H1 (cell line): Measurements from ENCODE around the gene ANKS1B. TPM values are rescaled to one million over a fixed set of nuclear protein-coding genes. Genes with fewer than 3 reads are reported as not detected.
A peak's percentile ranks its signal among the peaks of the same experiment; 100 is the strongest.

Experiments
- CTCF ChIA-PET: fragments of 300-600 bp; sonication (Branson Sonifier 250); formaldehyde crosslinking; loops from one replicate; lab custom pipeline; 2021; ENCODE audit not compliant: partially characterized antibody; lab: Charles Lee
- POLR2A ChIA-PET: fragments of 300-600 bp; sonication (Branson Sonifier 250); formaldehyde crosslinking; loops from one replicate; lab custom pipeline; 2021; ENCODE audit warnings: inconsistent platforms; ENCODE audit not compliant: partially characterized antibody; lab: Charles Lee
- DNase-seq, 2 experiments: peaks; one replicate each; pipeline versions ENCODE4 v3.0.0 to v3.0.0-alpha.2; 2010 to 2022; ENCODE audit warnings: low spot score in 2 of 2, low read depth in 1 of 2, mixed read lengths in 1 of 2
- FAIRE-seq: peaks from 2 replicates; lab custom pipeline; 2011; peaks lifted over from hg19 to GRCh38; lab: Jason Lieb, UNC
- H2AFZ ChIP-seq: 2 replicates; pipeline ENCODE4 v1.8.1; 2012; ENCODE audit warnings: low read length, inconsistent platforms
- H2AK5ac ChIP-seq: 2 replicates; pipeline ENCODE4 v1.6.1; 2013; ENCODE audit warnings: low read depth, low read length
- H2BK120ac ChIP-seq: replicated peaks from 2 replicates; pipeline ENCODE3; 2013; ENCODE audit warnings: low read depth, low read length, inconsistent platforms
- H2BK12ac ChIP-seq: 2 replicates; pipeline ENCODE4 v1.6.1; 2013; ENCODE audit warnings: low read depth, low read length
- H2BK15ac ChIP-seq: 2 replicates; pipeline ENCODE4 v1.6.1; 2013; ENCODE audit warnings: low read length
- H2BK20ac ChIP-seq: 2 replicates; pipeline ENCODE4 v1.6.1; 2013; ENCODE audit warnings: low read length
- H2BK5ac ChIP-seq: 2 replicates; pipeline ENCODE4 v1.6.1; 2013; ENCODE audit warnings: low read depth, low read length
- H3K14ac ChIP-seq: 2 replicates; pipeline ENCODE4 v1.6.1; 2013; ENCODE audit warnings: inconsistent platforms; ENCODE audit not compliant: insufficient read length
- H3K18ac ChIP-seq: 2 replicates; pipeline ENCODE4 v1.6.1; 2013; ENCODE audit warnings: low read length; ENCODE audit errors: extremely low read depth
- H3K23ac ChIP-seq: 2 replicates; pipeline ENCODE4 v1.6.1; 2013; ENCODE audit warnings: inconsistent platforms; ENCODE audit not compliant: insufficient read length
- H3K23me2 ChIP-seq: 2 replicates; pipeline ENCODE4 v1.6.1; 2013; ENCODE audit warnings: low read depth, low read length
- H3K27ac ChIP-seq: 2 replicates; pipeline ENCODE4 v1.6.1; 2011; ENCODE audit warnings: low read depth, low read length, inconsistent platforms
- H3K27me3 ChIP-seq, 4 experiments: replicated peaks in 1 of 4; 1 replicate in 1 of 4; 2 replicates in 3 of 4; pipeline versions ENCODE4 v1.6.1 to v1.8.1; 2011 to 2013; ENCODE audit warnings: low read length in 3 of 4, mild to moderate bottlenecking in 3 of 4, inconsistent platforms in 2 of 4, mixed read lengths in 2 of 4, moderate library complexity in 1 of 4; ENCODE audit not compliant: control insufficient read depth in 3 of 4, insufficient read depth in 3 of 4; ENCODE audit errors: extremely low read depth in 1 of 4
- H3K36me3 ChIP-seq, 4 experiments: 2 replicates each; pipeline versions ENCODE4 v1.6.1 to v1.8.1; 2011 to 2013; ENCODE audit warnings: mild to moderate bottlenecking in 4 of 4, low read length in 3 of 4, moderate library complexity in 2 of 4, control low read depth in 1 of 4, inconsistent platforms in 1 of 4; ENCODE audit not compliant: insufficient read depth in 4 of 4, control insufficient read depth in 2 of 4
- H3K4ac ChIP-seq: replicated peaks from 2 replicates; pipeline ENCODE3; 2013; ENCODE audit warnings: low read length, low read depth, mixed read lengths, inconsistent platforms; ENCODE audit not compliant: insufficient read length
- H3K4me1 ChIP-seq, 4 experiments: replicated peaks in 1 of 4; 1 replicate in 1 of 4; 2 replicates in 3 of 4; pipeline versions ENCODE4 v1.6.1 to v1.8.1; 2011 to 2013; ENCODE audit warnings: low read length in 3 of 4, inconsistent platforms in 2 of 4, mixed read lengths in 1 of 4; ENCODE audit not compliant: insufficient read depth in 4 of 4, control insufficient read depth in 3 of 4
- H3K4me2 ChIP-seq, 2 experiments: 2 replicates each; pipeline versions ENCODE4 v1.6.1 to v1.8.1; 2011 to 2013; ENCODE audit warnings: low read depth in 2 of 2, low read length in 2 of 2, control low read depth in 1 of 2, inconsistent platforms in 1 of 2, mild to moderate bottlenecking in 1 of 2; ENCODE audit not compliant: insufficient read depth in 1 of 2
- H3K4me3 ChIP-seq, 4 experiments: fragments of 200-600, 300-600 bp in 1 of 4; sonication (generic), shearing (Covaris generic), sonication (Bioruptor Twin) in 1 of 4; 2 replicates each; pipeline versions ENCODE4 v1.5.1 to v1.8.1; 2011 to 2016; ENCODE audit warnings: low read length in 4 of 4, low read depth in 3 of 4, control low read depth in 2 of 4, inconsistent platforms in 2 of 4, mild to moderate bottlenecking in 2 of 4, mixed read lengths in 1 of 4, moderate library complexity in 1 of 4; ENCODE audit not compliant: insufficient read depth in 2 of 4; ENCODE audit errors: extremely low read depth in 1 of 4
- H3K56ac ChIP-seq: replicated peaks from 2 replicates; pipeline ENCODE3; 2013; ENCODE audit warnings: low read depth, mild to moderate bottlenecking, mixed read lengths, low read length, inconsistent platforms; ENCODE audit not compliant: insufficient read length
- H3K79me1 ChIP-seq: 2 replicates; pipeline ENCODE4 v1.6.1; 2013; ENCODE audit warnings: low read depth, low read length, control low read depth
- H3K79me2 ChIP-seq, 2 experiments: 2 replicates each; pipeline versions ENCODE4 v1.6.1 to v1.8.1; 2012 to 2013; ENCODE audit warnings: low read length in 2 of 2, mild to moderate bottlenecking in 2 of 2, inconsistent platforms in 1 of 2; ENCODE audit not compliant: insufficient read depth in 2 of 2, control insufficient read depth in 1 of 2
- H3K9ac ChIP-seq, 4 experiments: replicated peaks in 1 of 4; 1 replicate in 1 of 4; 2 replicates in 3 of 4; pipeline versions ENCODE4 v1.6.1 to v1.8.1; 2011 to 2013; ENCODE audit warnings: low read depth in 3 of 4, low read length in 3 of 4, control low read depth in 2 of 4, mild to moderate bottlenecking in 2 of 4, moderate library complexity in 2 of 4, inconsistent platforms in 1 of 4; ENCODE audit errors: extremely low read depth in 1 of 4
- H3K9me3 ChIP-seq, 2 experiments: 2 replicates each; pipeline versions ENCODE4 v1.6.1 to v1.8.1; 2012 to 2013; ENCODE audit warnings: mild to moderate bottlenecking in 2 of 2, moderate library complexity in 2 of 2, control low read depth in 1 of 2, inconsistent platforms in 1 of 2, low read depth in 1 of 2, low read length in 1 of 2, mixed read lengths in 1 of 2; ENCODE audit not compliant: insufficient read depth in 2 of 2
- H4K20me1 ChIP-seq, 2 experiments: replicated peaks in 1 of 2; 2 replicates each; pipeline versions ENCODE3 to v1.8.1; 2011 to 2013; ENCODE audit warnings: inconsistent platforms in 2 of 2, low read length in 2 of 2, mild to moderate bottlenecking in 1 of 2; ENCODE audit not compliant: insufficient read depth in 2 of 2, control insufficient read depth in 1 of 2
- H4K5ac ChIP-seq: 2 replicates; pipeline ENCODE4 v1.6.1; 2013; ENCODE audit warnings: low read length, low read depth, mixed read lengths, inconsistent platforms; ENCODE audit not compliant: insufficient read length
- H4K8ac ChIP-seq: 2 replicates; pipeline ENCODE4 v1.8.0; 2013; ENCODE audit warnings: mild to moderate bottlenecking, moderate library complexity, low read length, inconsistent platforms; ENCODE audit not compliant: insufficient read depth; ENCODE audit errors: extremely low read depth
- H4K91ac ChIP-seq: replicated peaks from 2 replicates; pipeline ENCODE3; 2013; ENCODE audit warnings: low read length, mixed read lengths, inconsistent platforms; ENCODE audit not compliant: insufficient read length
- EP300 ChIP-seq, 2 experiments: IDR thresholded peaks; 1 replicate in 1 of 2; 2 replicates in 1 of 2; pipeline ENCODE4 v1.6.1; 2011 to 2012; ENCODE audit warnings: low read depth in 2 of 2, low read length in 2 of 2, mild to moderate bottlenecking in 2 of 2, borderline replicate concordance in 1 of 2, inconsistent platforms in 1 of 2, moderate library complexity in 1 of 2
- KDM4A ChIP-seq: IDR thresholded peaks from one replicate; pipeline ENCODE4 v1.7.1; 2012; ENCODE audit warnings: low read depth, mild to moderate bottlenecking, moderate library complexity, low read length, inconsistent platforms; ENCODE audit not compliant: severe bottlenecking
- NANOG ChIP-seq: IDR thresholded peaks from 2 replicates; pipeline ENCODE4 v1.6.1; 2011; ENCODE audit warnings: low read length, low read depth, mild to moderate bottlenecking, inconsistent platforms; ENCODE audit not compliant: insufficient read depth, poor library complexity, severe bottlenecking
- SAP30 ChIP-seq: fragments of 300-600 bp; sonication (generic); IDR thresholded peaks from 2 replicates; pipeline ENCODE4 v1.7.1; 2012; ENCODE audit warnings: low read length, moderate library complexity, mild to moderate bottlenecking, inconsistent platforms; ENCODE audit not compliant: insufficient read depth, insufficient replicate concordance
- WGBS, 2 experiments: shearing (Covaris generic) in 1 of 2; methylation state at CpG; one replicate each; pipeline versions ENCODE4 v1.1.6 to v1.1.7; 2013 to 2015; ENCODE audit warnings: low lambda C conversion rate in 2 of 2, mixed read lengths in 2 of 2, inconsistent platforms in 1 of 2, low coverage in 1 of 2, missing lambda C conversion rate in 1 of 2; ENCODE audit not compliant: insufficient replicate concordance in 2 of 2, insufficient coverage in 1 of 2, insufficient read length in 1 of 2; ENCODE audit errors: extremely low coverage in 1 of 2, missing lambda C conversion rate in 1 of 2; 5-methylcytosine and 5-hydroxymethylcytosine counted together
- polyA plus RNA-seq, 7 experiments: library from polyadenylated mRNA; depleted of rRNA in 3 of 7; stranded (reverse) in 5 of 7; unstranded in 2 of 7; fragments of >200 nt in 5 of 7; fragments of 200-250 nt in 2 of 7; gene quantifications; 1 replicate in 5 of 7; 2 replicates in 1 of 7; 4 replicates in 1 of 7; pipeline versions ENCODE4 v1.2.1 to v1.2.3, GENCODE V29; 2011 to 2013; ENCODE audit warnings: missing spikeins in 2 of 7, mixed read lengths in 2 of 7
- total RNA-seq: library from RNA; stranded (reverse); fragmentation: NEBNext Ultra II Directional; extraction: Animal tissue kit (Norgen Biotek cat#: 25700); gene quantifications from 2 replicates; pipeline ENCODE4 v1.2.1, GENCODE V29; 2021
- TF ChIP-seq, protein P1 (sequence below): IDR thresholded peaks from 2 replicates; pipeline ENCODE4 v1.6.1; 2011; ENCODE audit warnings: low read depth, mild to moderate bottlenecking, low read length; ENCODE audit not compliant: insufficient read depth

Gene ANKS1B
- total and polyA plus RNA-seq, 2 of the 8 experiments (the other 6 are each of a cell fraction or from before 2014, with no cell fraction given), result 2.7 to 6.1 TPM

DNA sequence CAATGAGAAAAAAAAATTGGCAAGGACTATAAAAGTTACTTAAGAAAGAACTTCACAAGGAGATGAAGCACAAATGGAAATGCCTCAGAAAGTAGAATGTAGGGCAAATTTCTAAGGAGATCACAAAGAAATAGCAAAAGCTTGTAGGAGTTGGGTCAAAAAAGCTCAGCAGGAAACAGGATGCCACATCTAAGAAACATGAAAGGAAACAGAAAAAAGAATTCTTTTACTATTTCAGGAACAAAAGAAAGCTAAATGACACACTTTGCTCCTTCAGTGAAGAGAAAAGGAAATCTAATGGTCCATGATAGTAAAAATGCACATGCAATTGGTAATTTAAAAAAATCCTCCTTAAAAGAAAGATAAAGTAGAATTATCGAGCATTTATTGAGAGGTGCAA lies 789.3 kb downstream of the ANKS1B start:
- H3K18ac ChIP-seq, result no peak overlapping the region
- no peak overlapping the region for H3K9ac ChIP-seq
- no peak overlapping the region for H3K4ac ChIP-seq
- no peak overlapping the region for H3K56ac ChIP-seq
- H2AK5ac ChIP-seq, result no peak overlapping the region
- H2BK5ac ChIP-seq, result no peak overlapping the region
- WGBS, 2 experiments, result 94% methylated on average over 1 of the region's 1 CpG; no CpG with 5 or more reads in 1 of the 2 experiments
- no peaks in the 10 kb centered on the region for H3K36me3 ChIP-seq
- H3K4me3 ChIP-seq, result no peak overlapping the region
- no peaks in the 10 kb centered on the region for H4K20me1 ChIP-seq
- no peak overlapping the region for H4K8ac ChIP-seq
- no peaks in the 10 kb centered on the region for H3K23me2 ChIP-seq
- DNase-seq, result peak in 1 of 2 experiments; percentile 1
- no peak overlapping the region for H4K91ac ChIP-seq
- ChIA-PET CTCF (interaction anchor here (0.9 kb wide), 1 partner anchor 152 kb away, joined by 4 read pairs; no protein-coding TSS in a partner anchor), POLR2A (no interaction called here)
- no peaks in the 10 kb centered on the region for H3K27me3 ChIP-seq
- no peak overlapping the region for H2AFZ ChIP-seq
- no peak overlapping the region for H2BK20ac ChIP-seq
- FAIRE-seq, result no peak
- H3K23ac ChIP-seq, result no peak overlapping the region
- H2BK12ac ChIP-seq, result no peak overlapping the region
- H3K14ac ChIP-seq, result no peak overlapping the region
- no peaks in the 10 kb centered on the region for H3K9me3 ChIP-seq
- H3K79me1 ChIP-seq, result no peaks in the 10 kb centered on the region
- H2BK15ac ChIP-seq, result no peak overlapping the region
- H2BK120ac ChIP-seq, result no peak overlapping the region
- H3K27ac ChIP-seq, result no peak overlapping the region
- no peak overlapping the region for H4K5ac ChIP-seq
- peak overlapping the region in 1 of 2 experiments; percentile 42; a peak in 1 of 4 replicates for H3K4me2 ChIP-seq
- no peaks in the 10 kb centered on the region for H3K79me2 ChIP-seq
- H3K4me1 ChIP-seq, result no peaks in the 10 kb centered on the region
- TF ChIP-seq KDM4A (no peak), EP300 (IDR thresholded peaks at IDR 0.05; ENCODE audit: borderline replicate concordance in 1 of 2, low read depth in 2 of 2, low read length in 2 of 2) (0 out of 3 replicates have a peak, but pooled peaks of 1 of the 2 experiments have one; percentile 5), SAP30 (no peak), NANOG (peak; percentile 65)
- TF ChIP-seq, protein P1, sequence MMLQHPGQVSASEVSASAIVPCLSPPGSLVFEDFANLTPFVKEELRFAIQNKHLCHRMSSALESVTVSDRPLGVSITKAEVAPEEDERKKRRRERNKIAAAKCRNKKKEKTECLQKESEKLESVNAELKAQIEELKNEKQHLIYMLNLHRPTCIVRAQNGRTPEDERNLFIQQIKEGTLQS, result no peak
